PC-9 (cell line): ENCODE results near the gene CMBL. TPM values are rescaled to one million over a fixed set of nuclear protein-coding genes. Genes with fewer than 3 reads are reported as not detected.

Experiments used
- BruUV-seq: library from RNA; stranded (reverse); fragments of 400-500 nt; replicated peaks from 2 replicates; lab custom pipeline; 2021; lab: Mats Ljungman, UMichigan
- CTCF ChIA-PET: fragments of 300-600 bp; sonication (Branson Sonifier 250); formaldehyde crosslinking; loops from one replicate; lab custom pipeline; 2022; ENCODE audit warnings: antibody characterized with exemption; lab: Charles Lee
- POLR2A ChIA-PET: fragments of 300-600 bp; sonication (Branson Sonifier 250); formaldehyde crosslinking; loops from one replicate; lab custom pipeline; 2022; ENCODE audit warnings: antibody characterized with exemption; ENCODE audit not compliant: unreplicated experiment; lab: Charles Lee
- DNase-seq, 2 experiments: peaks; one replicate each; pipeline versions ENCODE4 v3.0.0 to v3.0.0-alpha.2; 2015 to 2022; ENCODE audit warnings: mixed read lengths in 1 of 2
- H2AFZ ChIP-seq: fragments of 200-600 bp; sonication (generic); 2 replicates; pipeline ENCODE4 v1.8.1; 2017; ENCODE audit warnings: antibody characterized with exemption
- H3F3A ChIP-seq: fragments of 200-600 bp; sonication (generic); 2 replicates; pipeline ENCODE4 v1.8.1; 2017; ENCODE audit warnings: antibody characterized with exemption, mild to moderate bottlenecking, low read depth; ENCODE audit not compliant: insufficient read depth
- H3K27ac ChIP-seq: fragments of 200-600 bp; sonication (generic); 2 replicates; pipeline ENCODE4 v1.6.1; 2016; ENCODE audit warnings: mixed run types
- H3K27me3 ChIP-seq: fragments of 200-600 bp; sonication (generic); 2 replicates; pipeline ENCODE4 v1.6.1; 2016; ENCODE audit warnings: low read depth, mixed run types; ENCODE audit not compliant: insufficient read depth
- H3K36me3 ChIP-seq: fragments of 200-600 bp; sonication (generic); 2 replicates; pipeline ENCODE4 v1.6.1; 2016; ENCODE audit warnings: low read depth, mixed run types
- H3K4me1 ChIP-seq: fragments of 200-600 bp; sonication (generic); replicated peaks from 2 replicates; pipeline ENCODE4 v1.6.1; 2016; ENCODE audit warnings: mixed run types; ENCODE audit not compliant: insufficient read depth
- H3K4me2 ChIP-seq: fragments of 200-600 bp; sonication (generic); 2 replicates; pipeline ENCODE4 v1.6.1; 2017; ENCODE audit warnings: mixed run types
- H3K4me3 ChIP-seq: fragments of 200-600 bp; sonication (generic); 2 replicates; pipeline ENCODE4 v1.6.1; 2016; ENCODE audit warnings: mixed run types
- H3K79me2 ChIP-seq: fragments of 200-600 bp; sonication (generic); 2 replicates; pipeline ENCODE4 v1.6.1; 2017; ENCODE audit warnings: low read depth, mixed run types
- H3K9me2 ChIP-seq: fragments of 200-600 bp; sonication (generic); 2 replicates; pipeline ENCODE4 v1.8.1; 2017; ENCODE audit warnings: mild to moderate bottlenecking; ENCODE audit not compliant: insufficient read depth
- H3K9me3 ChIP-seq: fragments of 200-600 bp; sonication (generic); 2 replicates; pipeline ENCODE4 v1.8.1; 2016; ENCODE audit warnings: low read depth; ENCODE audit not compliant: insufficient read depth
- H4K20me1 ChIP-seq: fragments of 200-600 bp; sonication (generic); 2 replicates; pipeline ENCODE4 v1.8.1; 2017; ENCODE audit not compliant: insufficient read depth
- EZH2 ChIP-seq: fragments of 200-600 bp; sonication (generic); IDR thresholded peaks from 2 replicates; pipeline ENCODE4 v1.8.0; 2017; ENCODE audit warnings: antibody characterized with exemption, low read depth
- intact Hi-C: fragments of 100-400 bp; cut with micrococcal nuclease; formaldehyde crosslinking; loops from one replicate; pipeline ENCODE4 v1.10.0; 2022; ENCODE audit not compliant: unreplicated experiment
- total RNA-seq: library from RNA; stranded (reverse); gene quantifications from 2 replicates; pipeline ENCODE4 v1.2.3, GENCODE V29; 2021
- TF ChIP-seq, protein P1 (sequence below): fragments of 200-600 bp; sonication (generic); conservative IDR thresholded peaks from 2 replicates; pipeline ENCODE4 v1.6.1; 2017; ENCODE audit warnings: mixed run types, antibody characterized with exemption, mild to moderate bottlenecking, moderate library complexity

Gene CMBL
- total RNA-seq, 1 experiment from 2014 or later = 286 TPM

DNA sequence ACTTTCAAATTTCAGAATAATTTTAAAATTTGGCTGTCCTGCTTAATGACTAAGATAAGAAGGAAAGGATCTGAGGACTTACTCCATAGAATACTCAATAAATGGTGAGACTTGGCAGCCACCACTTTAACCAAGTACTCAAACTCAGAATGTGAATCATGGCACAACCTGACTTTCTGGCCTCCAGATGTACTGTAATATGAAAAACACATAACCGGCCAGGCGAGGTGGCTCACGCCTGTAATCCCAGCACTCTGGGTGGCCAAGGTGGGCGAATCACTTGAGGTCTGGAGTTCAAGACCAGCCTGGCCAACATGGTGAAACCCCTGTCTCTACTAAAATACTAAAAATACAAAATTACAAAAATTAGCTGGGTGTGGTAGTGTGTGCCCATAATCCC, 35.8 kb upstream of the CMBL start:
- CTCF ChIA-PET = interaction anchor here (0.6 kb wide), 1 partner anchor 25 kb away, joined by 3 read pairs; no protein-coding TSS in a partner anchor
- 0 out of 2 replicates have a peak, but pooled peaks cover 4% of the 10 kb centered on the region for H3F3A ChIP-seq

DNA sequence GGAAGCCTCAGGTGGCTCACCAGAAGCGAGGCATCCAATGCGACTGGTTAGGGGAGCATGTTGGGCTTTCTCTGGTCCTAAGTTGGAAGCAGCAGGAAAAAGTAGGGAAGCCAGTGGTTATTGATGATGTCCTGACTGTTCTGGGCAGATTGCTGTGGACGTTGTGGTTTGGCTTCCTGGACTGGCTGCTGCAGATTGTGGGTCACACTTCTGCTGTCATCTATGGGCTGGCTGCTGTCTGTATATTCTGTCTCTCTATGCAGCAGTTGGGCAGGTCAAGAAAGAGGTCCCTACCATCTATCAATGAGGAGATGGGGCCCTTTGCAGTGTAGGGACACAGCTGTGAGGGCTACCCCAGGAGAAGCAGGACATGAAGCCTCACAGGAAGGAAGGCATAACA, 32.3 kb upstream of the CMBL start:
- Histone ChIP-seq H3K9me3 (no peaks in the 10 kb centered on the region), H4K20me1 (no peaks in the 10 kb centered on the region), H3K27ac (no peak overlapping the region), H3K4me3 (no peak overlapping the region), H3K36me3 (no peaks in the 10 kb centered on the region), H3F3A (no peaks in the 10 kb centered on the region), H2AFZ (no peak overlapping the region), H3K9me2 (no peaks in the 10 kb centered on the region), H3K4me2 (no peak overlapping the region), H3K4me1 (no peaks in the 10 kb centered on the region), H3K79me2 (no peaks in the 10 kb centered on the region), H3K27me3 (no peaks in the 10 kb centered on the region)
- BruUV-seq = no TSS peak
- intact Hi-C loops = no loop called here
- no peak for TF ChIP-seq EZH2
- TF ChIP-seq, protein P1, sequence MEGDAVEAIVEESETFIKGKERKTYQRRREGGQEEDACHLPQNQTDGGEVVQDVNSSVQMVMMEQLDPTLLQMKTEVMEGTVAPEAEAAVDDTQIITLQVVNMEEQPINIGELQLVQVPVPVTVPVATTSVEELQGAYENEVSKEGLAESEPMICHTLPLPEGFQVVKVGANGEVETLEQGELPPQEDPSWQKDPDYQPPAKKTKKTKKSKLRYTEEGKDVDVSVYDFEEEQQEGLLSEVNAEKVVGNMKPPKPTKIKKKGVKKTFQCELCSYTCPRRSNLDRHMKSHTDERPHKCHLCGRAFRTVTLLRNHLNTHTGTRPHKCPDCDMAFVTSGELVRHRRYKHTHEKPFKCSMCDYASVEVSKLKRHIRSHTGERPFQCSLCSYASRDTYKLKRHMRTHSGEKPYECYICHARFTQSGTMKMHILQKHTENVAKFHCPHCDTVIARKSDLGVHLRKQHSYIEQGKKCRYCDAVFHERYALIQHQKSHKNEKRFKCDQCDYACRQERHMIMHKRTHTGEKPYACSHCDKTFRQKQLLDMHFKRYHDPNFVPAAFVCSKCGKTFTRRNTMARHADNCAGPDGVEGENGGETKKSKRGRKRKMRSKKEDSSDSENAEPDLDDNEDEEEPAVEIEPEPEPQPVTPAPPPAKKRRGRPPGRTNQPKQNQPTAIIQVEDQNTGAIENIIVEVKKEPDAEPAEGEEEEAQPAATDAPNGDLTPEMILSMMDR = no peak
- DNase-seq = no peak
- POLR2A ChIA-PET = no interaction called here
- CTCF ChIA-PET = no interaction called here

More for the DNA sequence above, 35.8 kb upstream of the CMBL start:
- Histone ChIP-seq H3K4me3 (no peak overlapping the region), H3K9me3 (no peaks in the 10 kb centered on the region), H2AFZ (no peak overlapping the region), H3K36me3 (no peaks in the 10 kb centered on the region), H3K27ac (no peak overlapping the region), H3K4me1 (no peaks in the 10 kb centered on the region), H4K20me1 (no peaks in the 10 kb centered on the region), H3K4me2 (no peak overlapping the region), H3K79me2 (no peaks in the 10 kb centered on the region), H3K9me2 (no peaks in the 10 kb centered on the region), H3K27me3 (no peaks in the 10 kb centered on the region)
- intact Hi-C loops = no loop called here
- POLR2A ChIA-PET = interaction anchor here (0.6 kb wide), 1 partner anchor 10 kb away, joined by 5 read pairs; the partner anchor contains the start of gene MARCHF6
- no TSS peak for BruUV-seq
- no peak for DNase-seq
- TF ChIP-seq, protein P1 = no peak
- no peak for TF ChIP-seq EZH2

DNA sequence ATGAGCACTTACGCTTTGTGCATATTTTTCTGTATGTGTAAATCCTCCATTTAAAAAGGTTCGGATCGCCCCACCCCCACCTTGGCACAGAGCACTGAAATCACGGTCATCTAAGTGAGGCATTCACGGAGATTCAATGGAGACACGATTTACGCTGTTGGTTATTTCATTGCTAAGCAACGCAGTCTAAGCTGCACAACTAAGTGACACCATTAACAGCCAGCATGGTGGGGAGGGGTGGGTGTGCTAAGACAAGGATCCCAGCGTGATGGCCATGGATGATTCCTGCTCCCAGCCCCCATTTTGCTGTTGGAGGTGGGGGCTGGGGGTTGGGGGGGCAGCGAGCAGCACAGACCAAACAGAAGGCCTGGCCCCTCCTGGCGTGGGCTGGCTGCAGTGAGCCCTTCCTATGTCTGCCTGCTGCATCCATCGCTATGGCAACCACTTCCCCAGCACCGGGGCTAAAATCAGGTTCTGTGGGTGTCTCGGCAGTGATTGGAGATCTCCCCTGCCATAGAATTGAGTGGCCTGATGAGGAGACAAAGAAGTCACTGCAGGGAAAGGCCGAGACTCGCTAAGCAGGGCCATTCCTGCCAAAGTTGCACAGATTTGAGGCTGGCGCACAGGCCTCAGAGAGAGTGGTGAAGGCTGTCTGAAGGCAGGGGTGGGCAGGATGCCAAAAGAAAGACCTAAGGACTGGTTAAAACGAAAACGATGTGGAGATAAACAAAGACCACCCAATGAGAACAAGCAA, 31.5 kb upstream of the CMBL start:
- Histone ChIP-seq H3K79me2 (no peaks in the 10 kb centered on the region), H3K4me3 (no peak overlapping the region), H4K20me1 (no peaks in the 10 kb centered on the region), H3K9me3 (no peaks in the 10 kb centered on the region), H3K27ac (no peak overlapping the region), H3K27me3 (peaks cover 2% of the 10 kb centered on the region; the same call in 1 of the 2 replicates), H3K4me2 (no peak overlapping the region), H3F3A (no peaks in the 10 kb centered on the region), H3K36me3 (no peaks in the 10 kb centered on the region), H3K4me1 (0 out of 2 replicates have a peak, but pooled peaks cover under 1% of the 10 kb centered on the region), H2AFZ (no peak overlapping the region), H3K9me2 (no peaks in the 10 kb centered on the region)
- BruUV-seq = no TSS peak
- intact Hi-C loops = no loop called here
- ChIA-PET POLR2A (no interaction called here), CTCF (no interaction called here)
- TF ChIP-seq EZH2 = no peak
- TF ChIP-seq, protein P1 = no peak
- DNase-seq = no peak
